Stomach (tissue), 4 donors: ENCODE data around the gene PAGR1.

Experiments
- CTCF ChIP-seq, 7 experiments: fragments of 450-650 bp in 4 of 7; fragments of 200-600 bp in 3 of 7; sonication (generic) in 3 of 7; IDR thresholded peaks; one replicate each; pipeline ENCODE4 v1.5.1; 2016 to 2019; ENCODE audit warnings: antibody characterized with exemption in 7 of 7, control low read depth in 2 of 7, mild to moderate bottlenecking in 1 of 7
- EP300 ChIP-seq: sonication (generic); formaldehyde crosslinking; IDR thresholded peaks from one replicate; pipeline ENCODE4 v1.6.1; 2017; ENCODE audit warnings: antibody characterized with exemption
- POLR2A ChIP-seq, 4 donors: fragments of 450-650 bp; IDR thresholded peaks; one replicate each; pipeline ENCODE4 v1.6.1; 2016; ENCODE audit warnings: antibody characterized with exemption in 4 of 4, control low read depth in 2 of 4, mild to moderate bottlenecking in 1 of 4, moderate library complexity in 1 of 4
- POLR2AphosphoS5 ChIP-seq, 3 donors: sonication (generic); formaldehyde crosslinking; IDR thresholded peaks; one replicate each; pipeline ENCODE4 v1.6.1; 2016; ENCODE audit warnings: antibody characterized with exemption in 3 of 3

GRCh38 chr16:29766571-29766970 is 49.4 kb upstream of the PAGR1 start:
- TF ChIP-seq CTCF (IDR thresholded peaks at IDR 0.05): no peak
- TF ChIP-seq EP300: no peak
- TF ChIP-seq POLR2A (IDR thresholded peaks at IDR 0.05): no peak
- no peak for TF ChIP-seq POLR2AphosphoS5 (IDR thresholded peaks at IDR 0.05)
